ENCODE results near the gene POU2AF2.

The POU2AF2 gene

GRCh38 chr11:111299101-111300026 is 53.8 kb downstream of the POU2AF2 start:
- no peak overlapping the region for H3K27ac Mint-ChIP-seq (ENCODE audit: low read depth)
- H3K4me1 Mint-ChIP-seq: no peaks in the 10 kb centered on the region
- H3K36me3 Mint-ChIP-seq (ENCODE audit: insufficient read depth): peaks cover 2% of the 10 kb centered on the region
- H3K4me3 Mint-ChIP-seq: no peak overlapping the region
- DNase-seq (ENCODE audit: low spot score in 2 of 2) (no peak), ATAC-seq (replicated peaks; ENCODE audit: extremely low read depth, poor library complexity, severe bottlenecking) (no peak)
- no peaks in the 10 kb centered on the region for H3K9me3 Mint-ChIP-seq
- peaks cover 53% of the 10 kb centered on the region for H3K27me3 Mint-ChIP-seq

GRCh38 chr11:111300569-111300968 is 55.0 kb downstream of the POU2AF2 start:
- ATAC-seq (replicated peaks; ENCODE audit: extremely low read depth, poor library complexity, severe bottlenecking): no peak
- H3K36me3 Mint-ChIP-seq (ENCODE audit: insufficient read depth): peaks cover 2% of the 10 kb centered on the region
- H3K4me3 Mint-ChIP-seq: no peak overlapping the region
- H3K27ac Mint-ChIP-seq (ENCODE audit: low read depth): no peak overlapping the region
- no peaks in the 10 kb centered on the region for H3K4me1 Mint-ChIP-seq
- no peaks in the 10 kb centered on the region for H3K9me3 Mint-ChIP-seq
- DNase-seq (ENCODE audit: low spot score in 2 of 2): no peak
- peaks cover 63% of the 10 kb centered on the region for H3K27me3 Mint-ChIP-seq

- Mint-ChIP-seq H3K27ac (ENCODE audit: low read depth) (no peak overlapping the region), H3K36me3 (ENCODE audit: insufficient read depth) (peaks cover 2% of the 10 kb centered on the region), H3K4me3 (no peak overlapping the region), H3K9me3 (no peaks in the 10 kb centered on the region), H3K4me1 (no peaks in the 10 kb centered on the region), H3K27me3 (peaks cover 69% of the 10 kb centered on the region)
- ATAC-seq (replicated peaks; ENCODE audit: extremely low read depth, poor library complexity, severe bottlenecking) (no peak), DNase-seq (ENCODE audit: low spot score in 2 of 2) (no peak)
Measured at GRCh38 chr11:111301004-111301841, 55.7 kb downstream of the POU2AF2 start.

- H3K36me3 Mint-ChIP-seq (ENCODE audit: insufficient read depth): peaks cover 4% of the 10 kb centered on the region
- no peak for ATAC-seq (replicated peaks; ENCODE audit: extremely low read depth, poor library complexity, severe bottlenecking)
- H3K9me3 Mint-ChIP-seq: no peaks in the 10 kb centered on the region
- peaks cover 74% of the 10 kb centered on the region for H3K27me3 Mint-ChIP-seq
- H3K4me3 Mint-ChIP-seq: no peak overlapping the region
- DNase-seq (ENCODE audit: low spot score in 2 of 2): no peak
- no peak overlapping the region for H3K27ac Mint-ChIP-seq (ENCODE audit: low read depth)
- no peaks in the 10 kb centered on the region for H3K4me1 Mint-ChIP-seq
Measured at GRCh38 chr11:111301842-111302118, 56.3 kb downstream of the POU2AF2 start.

GRCh38 chr11:111302298-111302697 is 56.8 kb downstream of the POU2AF2 start:
- Mint-ChIP-seq H3K4me1 (no peaks in the 10 kb centered on the region), H3K9me3 (no peaks in the 10 kb centered on the region)
- ATAC-seq (replicated peaks; ENCODE audit: extremely low read depth, poor library complexity, severe bottlenecking): no peak

GRCh38 chr11:111303461-111303860 is 57.9 kb downstream of the POU2AF2 start:
- no peak for ATAC-seq (replicated peaks; ENCODE audit: extremely low read depth, poor library complexity, severe bottlenecking)
- H3K9me3 Mint-ChIP-seq: no peaks in the 10 kb centered on the region
- no peaks in the 10 kb centered on the region for H3K4me1 Mint-ChIP-seq
- H3K27me3 Mint-ChIP-seq: peaks cover 74% of the 10 kb centered on the region
- no peak overlapping the region for H3K4me3 Mint-ChIP-seq
- H3K27ac Mint-ChIP-seq (ENCODE audit: low read depth): no peak overlapping the region
- peaks cover 4% of the 10 kb centered on the region for H3K36me3 Mint-ChIP-seq (ENCODE audit: insufficient read depth)
- no peak for DNase-seq (ENCODE audit: low spot score in 2 of 2)

More at GRCh38 chr11:111302298-111302697, 56.8 kb downstream of the POU2AF2 start:
- Mint-ChIP-seq H3K27me3 (peaks cover 74% of the 10 kb centered on the region), H3K4me3 (no peak overlapping the region), H3K36me3 (ENCODE audit: insufficient read depth) (peaks cover 4% of the 10 kb centered on the region), H3K27ac (ENCODE audit: low read depth) (no peak overlapping the region)
- DNase-seq (ENCODE audit: low spot score in 2 of 2): no peak

- no peak for DNase-seq (ENCODE audit: low spot score in 2 of 2)
- H3K4me3 Mint-ChIP-seq: no peak overlapping the region
- ATAC-seq (replicated peaks; ENCODE audit: extremely low read depth, poor library complexity, severe bottlenecking): no peak
- H3K4me1 Mint-ChIP-seq: no peaks in the 10 kb centered on the region
- no peaks in the 10 kb centered on the region for H3K9me3 Mint-ChIP-seq
- H3K27me3 Mint-ChIP-seq: peaks cover 75% of the 10 kb centered on the region
- H3K27ac Mint-ChIP-seq (ENCODE audit: low read depth): no peak overlapping the region
- peaks cover 4% of the 10 kb centered on the region for H3K36me3 Mint-ChIP-seq (ENCODE audit: insufficient read depth)
Measured at GRCh38 chr11:111305162-111305802, 59.8 kb downstream of the POU2AF2 start.

- Mint-ChIP-seq H3K27me3 (peaks cover 75% of the 10 kb centered on the region), H3K9me3 (no peaks in the 10 kb centered on the region), H3K4me3 (no peak overlapping the region)
Measured at GRCh38 chr11:111305876-111306275, 60.4 kb downstream of the POU2AF2 start.

GRCh38 chr11:111306321-111306720 is 60.8 kb downstream of the POU2AF2 start:
- no peak for ATAC-seq (replicated peaks; ENCODE audit: extremely low read depth, poor library complexity, severe bottlenecking)
- peaks cover 75% of the 10 kb centered on the region for H3K27me3 Mint-ChIP-seq

More at GRCh38 chr11:111305876-111306275, 60.4 kb downstream of the POU2AF2 start:
- no peak for ATAC-seq (replicated peaks; ENCODE audit: extremely low read depth, poor library complexity, severe bottlenecking)
- Mint-ChIP-seq H3K27ac (ENCODE audit: low read depth) (no peak overlapping the region), H3K36me3 (ENCODE audit: insufficient read depth) (peaks cover 2% of the 10 kb centered on the region), H3K4me1 (no peaks in the 10 kb centered on the region)
- DNase-seq (ENCODE audit: low spot score in 2 of 2): no peak

GRCh38 chr11:111307472-111308108 is 62.1 kb downstream of the POU2AF2 start:
- DNase-seq (ENCODE audit: low spot score in 2 of 2) (no peak), ATAC-seq (replicated peaks; ENCODE audit: extremely low read depth, poor library complexity, severe bottlenecking) (no peak)
- peaks cover 80% of the 10 kb centered on the region for H3K27me3 Mint-ChIP-seq
- no peak overlapping the region for H3K27ac Mint-ChIP-seq (ENCODE audit: low read depth)
- no peaks in the 10 kb centered on the region for H3K9me3 Mint-ChIP-seq
- no peak overlapping the region for H3K4me3 Mint-ChIP-seq
- peaks cover 2% of the 10 kb centered on the region for H3K36me3 Mint-ChIP-seq (ENCODE audit: insufficient read depth)
- H3K4me1 Mint-ChIP-seq: no peaks in the 10 kb centered on the region

More at GRCh38 chr11:111306321-111306720, 60.8 kb downstream of the POU2AF2 start:
- DNase-seq (ENCODE audit: low spot score in 2 of 2): no peak
- no peak overlapping the region for H3K4me3 Mint-ChIP-seq
- no peaks in the 10 kb centered on the region for H3K4me1 Mint-ChIP-seq
- no peak overlapping the region for H3K27ac Mint-ChIP-seq (ENCODE audit: low read depth)
- H3K36me3 Mint-ChIP-seq (ENCODE audit: insufficient read depth): peaks cover 2% of the 10 kb centered on the region
- H3K9me3 Mint-ChIP-seq: no peaks in the 10 kb centered on the region

- Mint-ChIP-seq H3K27ac (ENCODE audit: low read depth) (no peak overlapping the region), H3K4me3 (no peak overlapping the region), H3K4me1 (no peaks in the 10 kb centered on the region), H3K9me3 (no peaks in the 10 kb centered on the region), H3K27me3 (peaks cover 80% of the 10 kb centered on the region), H3K36me3 (ENCODE audit: insufficient read depth) (peaks cover 2% of the 10 kb centered on the region)
- DNase-seq (ENCODE audit: low spot score in 2 of 2) (no peak), ATAC-seq (replicated peaks; ENCODE audit: extremely low read depth, poor library complexity, severe bottlenecking) (no peak)
Measured at GRCh38 chr11:111308140-111308539, 62.6 kb downstream of the POU2AF2 start.

GRCh38 chr11:111309215-111309915 is 63.8 kb downstream of the POU2AF2 start:
- Mint-ChIP-seq H3K9me3 (no peaks in the 10 kb centered on the region), H3K36me3 (ENCODE audit: insufficient read depth) (peaks cover 2% of the 10 kb centered on the region), H3K27me3 (peaks cover 82% of the 10 kb centered on the region), H3K4me3 (no peak overlapping the region), H3K4me1 (no peaks in the 10 kb centered on the region), H3K27ac (ENCODE audit: low read depth) (no peak overlapping the region)
- no peak for ATAC-seq (replicated peaks; ENCODE audit: extremely low read depth, poor library complexity, severe bottlenecking)
- DNase-seq (ENCODE audit: low spot score in 2 of 2): no peak
